Neural progenitor cell (in vitro differentiated cells): ENCODE data around the gene IL21R. TPM values are rescaled to one million over a fixed set of nuclear protein-coding genes. Genes with fewer than 3 reads are reported as not detected.

Experiments
- DNase-seq: peaks from one replicate; pipeline ENCODE4 v3.0.0-alpha.2; 2016; ENCODE audit warnings: low spot score
- H2AFZ ChIP-seq: fragments of 200-600 bp; sonication (generic); replicated peaks from 2 replicates; pipeline ENCODE4 v1.6.1; 2016; ENCODE audit warnings: antibody characterized with exemption
- H3F3A ChIP-seq: fragments of 200-600 bp; sonication (generic); 2 replicates; pipeline ENCODE4 v1.6.1; 2016; ENCODE audit warnings: antibody characterized with exemption, low read depth
- H3K27ac ChIP-seq: fragments of 200-600 bp; sonication (generic); 2 replicates; pipeline ENCODE4 v1.5.1; 2016; ENCODE audit warnings: mild to moderate bottlenecking
- H3K27me3 ChIP-seq: fragments of 200-600 bp; sonication (generic); 2 replicates; pipeline ENCODE4 v1.6.1; 2016; ENCODE audit warnings: mild to moderate bottlenecking, moderate library complexity
- H3K36me3 ChIP-seq: fragments of 200-600 bp; sonication (generic); 2 replicates; pipeline ENCODE4 v1.5.1; 2016
- H3K4me1 ChIP-seq: fragments of 200-600 bp; sonication (generic); 2 replicates; pipeline ENCODE4 v1.6.1; 2016; ENCODE audit warnings: mixed run types
- H3K4me2 ChIP-seq: fragments of 200-600 bp; sonication (generic); 2 replicates; pipeline ENCODE4 v1.6.1; 2016
- H3K4me3 ChIP-seq: fragments of 200-600 bp; sonication (generic); 2 replicates; pipeline ENCODE4 v1.5.1; 2016
- H3K79me2 ChIP-seq: fragments of 200-600 bp; sonication (generic); 2 replicates; pipeline ENCODE4 v1.6.1; 2016; ENCODE audit warnings: low read depth
- H3K9ac ChIP-seq: fragments of 200-600 bp; sonication (generic); 2 replicates; pipeline ENCODE4 v1.6.1; 2016
- H3K9me3 ChIP-seq: fragments of 200-600 bp; sonication (generic); 2 replicates; pipeline ENCODE4 v1.5.1; 2016; ENCODE audit warnings: low read depth
- H4K20me1 ChIP-seq: fragments of 200-600 bp; sonication (generic); 2 replicates; pipeline ENCODE4 v1.6.1; 2016; ENCODE audit warnings: low read depth
- H3K27ac Mint-ChIP-seq: 3 replicates; pipeline ENCODE4 v1.8.0; 2021; ENCODE audit warnings: mixed read lengths
- H3K27me3 Mint-ChIP-seq: 2 replicates; pipeline ENCODE4 v1.8.0; 2022; ENCODE audit warnings: low read depth, mild to moderate bottlenecking, inconsistent platforms, moderate library complexity, mixed read lengths; ENCODE audit not compliant: insufficient read depth
- H3K36me3 Mint-ChIP-seq: 3 replicates; pipeline ENCODE4 v1.8.0; 2021; ENCODE audit warnings: mixed read lengths
- H3K4me1 Mint-ChIP-seq: 3 replicates; pipeline ENCODE4 v1.8.0; 2021; ENCODE audit warnings: mixed read lengths
- H3K4me3 Mint-ChIP-seq: 3 replicates; pipeline ENCODE4 v1.8.0; 2021; ENCODE audit warnings: mild to moderate bottlenecking, moderate library complexity, mixed read lengths
- H3K9me3 Mint-ChIP-seq: 3 replicates; pipeline ENCODE4 v1.8.0; 2020; ENCODE audit warnings: mixed read lengths
- CTCF ChIP-seq: fragments of 200-600 bp; sonication (generic); IDR thresholded peaks from 2 replicates; pipeline ENCODE4 v1.5.1; 2017; ENCODE audit warnings: antibody characterized with exemption, mild to moderate bottlenecking
- EZH2 ChIP-seq: fragments of 200-600 bp; sonication (generic); IDR thresholded peaks from 2 replicates; pipeline ENCODE4 v1.6.1; 2017; ENCODE audit warnings: antibody characterized with exemption, mild to moderate bottlenecking, moderate library complexity
- EZH2phosphoT487 ChIP-seq: fragments of 200-600 bp; sonication (generic); IDR thresholded peaks from 2 replicates; pipeline ENCODE4 v1.6.1; 2017; ENCODE audit warnings: antibody characterized with exemption
- total RNA-seq: library from RNA; depleted of rRNA; stranded (reverse); fragments of >200 nt; gene quantifications from 2 replicates; pipeline ENCODE4 v1.2.3, GENCODE V29; 2015; ENCODE audit warnings: low replicate concordance

The IL21R gene
- total RNA-seq, 1 donor from 2014 or later = not detected

GRCh38 chr16:27449434-27450195 is 47.6 kb downstream of the IL21R start:
- Histone ChIP-seq H4K20me1 (no peaks in the 10 kb centered on the region), H3K79me2 (no peaks in the 10 kb centered on the region), H3K27me3 (no peaks in the 10 kb centered on the region), H3K4me2 (no peak overlapping the region), H3F3A (no peaks in the 10 kb centered on the region), H3K4me1 (no peaks in the 10 kb centered on the region), H3K4me3 (no peak overlapping the region), H3K36me3 (no peaks in the 10 kb centered on the region), H3K9ac (no peak overlapping the region), H3K27ac (no peak overlapping the region), H3K9me3 (no peaks in the 10 kb centered on the region), H2AFZ (no peak overlapping the region)
- Mint-ChIP-seq H3K27ac (no peak overlapping the region), H3K4me3 (no peak overlapping the region), H3K36me3 (peaks cover 2% of the 10 kb centered on the region), H3K9me3 (peaks cover 5% of the 10 kb centered on the region), H3K27me3 (peaks cover 5% of the 10 kb centered on the region), H3K4me1 (peaks cover 7% of the 10 kb centered on the region)
- no peak for TF ChIP-seq CTCF
- TF ChIP-seq EZH2phosphoT487 = no peak
- TF ChIP-seq EZH2 = no peak
- DNase-seq = no peak

GRCh38 chr16:27450196-27450549 is 48.2 kb downstream of the IL21R start:
- no peaks in the 10 kb centered on the region for H3F3A ChIP-seq
- TF ChIP-seq EZH2phosphoT487 (no peak), EZH2 (no peak), CTCF (no peak)
- no peaks in the 10 kb centered on the region for H4K20me1 ChIP-seq
- DNase-seq = no peak
- H3K4me1 ChIP-seq = no peaks in the 10 kb centered on the region
- Mint-ChIP-seq H3K36me3 (peaks cover 2% of the 10 kb centered on the region), H3K9me3 (peaks cover 1% of the 10 kb centered on the region), H3K27ac (no peak overlapping the region), H3K4me1 (peaks cover 7% of the 10 kb centered on the region), H3K4me3 (no peak overlapping the region), H3K27me3 (peaks cover 3% of the 10 kb centered on the region)
- no peak overlapping the region for H3K4me3 ChIP-seq
- no peak overlapping the region for H3K4me2 ChIP-seq
- H3K79me2 ChIP-seq = no peaks in the 10 kb centered on the region
- H3K27me3 ChIP-seq = no peaks in the 10 kb centered on the region
- no peaks in the 10 kb centered on the region for H3K9me3 ChIP-seq
- H3K36me3 ChIP-seq = no peaks in the 10 kb centered on the region
- H3K9ac ChIP-seq = no peak overlapping the region
- no peak overlapping the region for H2AFZ ChIP-seq
- no peak overlapping the region for H3K27ac ChIP-seq

- H3K36me3 ChIP-seq = no peaks in the 10 kb centered on the region
- peaks cover 11% of the 10 kb centered on the region for H3K4me1 Mint-ChIP-seq
- H3K4me3 ChIP-seq = no peak overlapping the region
- no peaks in the 10 kb centered on the region for H4K20me1 ChIP-seq
- no peak overlapping the region for H3K27ac Mint-ChIP-seq
- H3K27ac ChIP-seq = no peak overlapping the region
- no peak overlapping the region for H2AFZ ChIP-seq
- H3K36me3 Mint-ChIP-seq = peaks cover 2% of the 10 kb centered on the region
- H3F3A ChIP-seq = no peaks in the 10 kb centered on the region
- no peak for TF ChIP-seq CTCF
- TF ChIP-seq EZH2phosphoT487 = no peak
- TF ChIP-seq EZH2 = no peak
- no peak overlapping the region for H3K4me2 ChIP-seq
- DNase-seq = no peak
- H3K9me3 ChIP-seq = no peaks in the 10 kb centered on the region
- no peaks in the 10 kb centered on the region for H3K27me3 ChIP-seq
- H3K4me3 Mint-ChIP-seq = no peak overlapping the region
- no peaks in the 10 kb centered on the region for H3K9me3 Mint-ChIP-seq
- no peaks in the 10 kb centered on the region for H3K79me2 ChIP-seq
- no peaks in the 10 kb centered on the region for H3K4me1 ChIP-seq
- H3K9ac ChIP-seq = no peak overlapping the region
- H3K27me3 Mint-ChIP-seq = peaks cover 3% of the 10 kb centered on the region
Observed at GRCh38 chr16:27452569-27453493, 50.9 kb downstream of the IL21R start.
